Left colon (tissue), 2 donors: ENCODE results near the gene PCDHB8. TPM values are rescaled to one million over a fixed set of nuclear protein-coding genes. Genes with fewer than 3 reads are reported as not detected.
"Not testable (repeated sequence)": the region's sequence is repeated elsewhere in the genome, so short reads cannot be mapped to it uniquely, and the experiment has no call there.

Experiments
- ATAC-seq: fragments of 200-7000 bp; cut with Tn5 transposase; one replicate; pipeline ENCODE4 v1.9.1; 2020; ENCODE audit warnings: mild to moderate bottlenecking, moderate library complexity
- DNase-seq, 2 donors: peaks; one replicate each; pipeline ENCODE4 v3.0.0-alpha.2; 2020
- intact Hi-C, 2 donors: fragments of 100-400 bp; cut with DNase I in 1 of 2; cut with micrococcal nuclease in 1 of 2; formaldehyde crosslinking; loops; one replicate each; pipeline versions ENCODE4 v1.11.2 to v1.14.0; 2022; cut with DNase I, micrococcal nuclease
- total RNA-seq, 2 donors: library from RNA; stranded (reverse); fragmentation: NEBNext Ultra II Directional; extraction: Animal tissue kit (Norgen Biotek cat#: 25700); gene quantifications; one replicate each; pipeline ENCODE4 v1.2.1, GENCODE V29; 2021
- donor health status: DM: no; HTN: no; CAD: no.
- donor health status: DM: yes; HTN: yes; CAD: no.

The PCDHB8 gene
- total RNA-seq, 2 donors from 2014 or later, result 0.59 to 0.67 TPM

DNA sequence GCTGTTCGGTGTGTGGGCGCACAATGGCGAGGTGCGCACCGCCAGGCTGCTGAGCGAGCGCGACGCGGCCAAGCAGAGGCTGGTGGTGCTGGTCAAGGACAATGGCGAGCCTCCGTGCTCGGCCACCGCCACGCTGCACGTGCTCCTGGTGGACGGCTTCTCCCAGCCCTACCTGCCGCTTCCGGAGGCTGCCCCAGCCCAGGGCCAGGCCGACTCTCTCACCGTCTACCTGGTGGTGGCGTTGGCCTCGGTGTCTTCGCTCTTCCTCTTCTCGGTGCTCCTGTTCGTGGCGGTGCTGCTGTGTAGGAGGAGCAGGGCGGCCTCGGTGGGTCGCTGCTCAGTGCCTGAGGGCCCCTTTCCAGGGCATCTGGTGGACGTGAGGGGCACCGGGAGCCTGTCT is 2.3 kb downstream of the PCDHB8 start:
- intact Hi-C loops, ATAC-seq, DNase-seq: not testable (repeated sequence)

DNA sequence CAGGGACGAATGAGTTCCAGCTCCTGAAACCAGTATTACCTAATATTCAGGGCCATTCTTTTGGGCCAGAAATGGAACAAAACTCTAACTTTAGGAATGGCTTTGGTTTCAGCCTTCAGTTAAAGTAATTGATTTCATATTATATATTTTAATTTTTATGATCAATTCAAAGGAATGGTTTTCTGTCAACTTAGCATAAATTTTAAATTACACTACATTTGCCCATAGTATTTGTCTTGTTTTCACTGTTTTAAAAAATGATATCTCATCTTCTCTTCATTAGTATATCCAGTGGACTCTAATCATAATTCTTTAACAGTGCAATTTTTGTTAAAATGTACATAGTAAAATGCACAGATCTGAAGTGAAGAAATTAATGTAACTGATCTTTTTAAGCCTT is 2.7 kb downstream of the PCDHB8 start:
- ATAC-seq (no peak), DNase-seq (no peak)
- intact Hi-C loops, result no loop called here

DNA sequence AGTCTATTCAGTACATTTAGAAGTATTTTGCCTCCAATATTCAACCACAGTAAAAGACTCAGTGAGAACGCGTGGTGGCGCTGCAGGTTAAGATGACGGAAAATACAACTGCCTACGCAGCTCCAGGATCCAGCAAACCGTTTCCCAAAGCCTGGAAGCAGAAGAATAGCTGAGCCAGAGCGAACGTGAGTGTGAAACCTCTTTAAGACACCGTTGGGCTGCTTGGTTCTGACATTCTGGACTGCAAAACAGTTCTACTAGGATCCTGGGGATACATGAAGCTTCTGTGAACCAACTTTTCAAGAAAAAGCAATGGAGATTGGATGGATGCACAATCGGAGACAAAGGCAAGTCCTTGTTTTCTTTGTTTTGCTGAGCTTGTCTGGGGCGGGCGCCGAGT is 4.7 kb downstream of the PCDHB8 start, which contains the start of gene PCDHB16:
Gene PCDHB16, plus strand, starts transcription at position 140 of the 400 bp plus-strand sequence. Its CDS starts 173 bp downstream, at position 313.
- DNase-seq, result no peak
- intact Hi-C loops, result no loop called here
- no peak for ATAC-seq

DNA sequence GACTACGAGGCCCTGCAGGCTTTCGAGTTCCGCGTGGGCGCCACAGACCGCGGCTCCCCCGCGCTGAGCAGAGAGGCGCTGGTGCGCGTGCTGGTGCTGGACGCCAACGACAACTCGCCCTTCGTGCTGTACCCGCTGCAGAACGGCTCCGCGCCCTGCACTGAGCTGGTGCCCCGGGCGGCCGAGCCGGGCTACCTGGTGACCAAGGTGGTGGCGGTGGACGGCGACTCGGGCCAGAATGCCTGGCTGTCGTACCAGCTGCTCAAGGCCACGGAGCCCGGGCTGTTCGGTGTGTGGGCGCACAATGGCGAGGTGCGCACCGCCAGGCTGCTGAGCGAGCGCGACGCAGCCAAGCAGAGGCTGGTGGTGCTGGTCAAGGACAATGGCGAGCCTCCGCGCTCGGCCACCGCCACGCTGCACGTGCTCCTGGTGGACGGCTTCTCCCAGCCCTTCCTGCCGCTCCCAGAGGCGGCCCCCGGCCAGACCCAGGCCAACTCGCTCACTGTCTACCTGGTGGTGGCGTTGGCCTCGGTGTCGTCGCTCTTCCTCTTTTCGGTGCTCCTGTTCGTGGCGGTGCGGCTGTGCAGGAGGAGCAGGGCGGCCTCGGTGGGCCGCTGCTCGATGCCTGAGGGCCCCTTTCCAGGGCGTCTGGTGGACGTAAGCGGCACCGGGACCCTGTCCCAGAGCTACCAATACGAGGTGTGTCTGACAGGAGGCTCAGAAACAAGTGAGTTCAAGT is 6.7 kb downstream of the PCDHB8 start:
- DNase-seq, ATAC-seq, intact Hi-C loops: not testable (repeated sequence)

DNA sequence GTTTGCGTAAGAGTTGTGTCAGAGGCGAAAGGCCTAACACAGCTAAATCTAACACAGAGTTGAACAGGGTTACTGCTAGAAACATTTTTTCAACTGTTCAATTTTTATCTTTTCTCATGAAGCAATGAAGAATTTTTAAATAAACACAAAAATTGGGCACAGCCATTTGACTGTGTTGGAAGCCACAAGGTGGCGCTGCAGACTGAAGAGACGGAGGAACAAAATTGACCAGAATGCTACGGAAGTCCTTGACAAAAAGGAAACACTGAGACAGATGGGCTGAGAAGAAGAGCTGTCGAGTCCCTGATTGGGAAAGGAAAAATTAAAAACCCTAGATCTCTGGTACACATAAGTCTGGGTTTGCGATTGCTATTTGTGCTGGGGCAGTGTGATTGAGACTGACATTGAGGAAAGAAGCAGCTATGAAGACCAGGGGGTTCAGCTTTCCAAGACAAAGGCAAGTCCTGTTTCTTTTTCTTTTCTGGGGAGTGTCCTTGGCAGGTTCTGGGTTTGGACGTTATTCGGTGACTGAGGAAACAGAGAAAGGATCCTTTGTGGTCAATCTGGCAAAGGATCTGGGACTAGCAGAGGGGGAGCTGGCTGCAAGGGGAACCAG is 9.4 kb downstream of the PCDHB8 start, which contains the start of gene PCDHB9:
Gene PCDHB9, plus strand, starts transcription at position 265 of the 616 bp plus-strand sequence. Its CDS starts 158 bp downstream, at position 423.
- ATAC-seq (no peak), DNase-seq (peak in 1 of 2 donors; percentile 16)
- intact Hi-C loops, result no loop called here

DNA sequence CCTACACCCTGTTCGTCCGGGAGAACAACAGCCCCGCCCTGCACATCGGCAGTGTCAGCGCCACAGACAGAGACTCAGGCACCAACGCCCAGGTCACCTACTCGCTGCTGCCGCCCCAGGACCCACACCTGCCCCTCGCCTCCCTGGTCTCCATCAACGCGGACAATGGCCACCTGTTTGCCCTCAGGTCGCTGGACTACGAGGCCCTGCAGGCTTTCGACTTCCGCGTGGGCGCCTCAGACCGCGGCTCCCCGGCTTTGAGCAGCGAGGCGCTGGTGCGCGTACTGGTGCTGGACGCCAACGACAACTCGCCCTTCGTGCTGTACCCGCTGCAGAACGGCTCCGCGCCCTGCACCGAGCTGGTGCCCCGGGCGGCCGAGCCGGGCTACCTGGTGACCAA is 11.1 kb downstream of the PCDHB8 start:
- intact Hi-C loops, ATAC-seq, DNase-seq: not testable (repeated sequence)

DNA sequence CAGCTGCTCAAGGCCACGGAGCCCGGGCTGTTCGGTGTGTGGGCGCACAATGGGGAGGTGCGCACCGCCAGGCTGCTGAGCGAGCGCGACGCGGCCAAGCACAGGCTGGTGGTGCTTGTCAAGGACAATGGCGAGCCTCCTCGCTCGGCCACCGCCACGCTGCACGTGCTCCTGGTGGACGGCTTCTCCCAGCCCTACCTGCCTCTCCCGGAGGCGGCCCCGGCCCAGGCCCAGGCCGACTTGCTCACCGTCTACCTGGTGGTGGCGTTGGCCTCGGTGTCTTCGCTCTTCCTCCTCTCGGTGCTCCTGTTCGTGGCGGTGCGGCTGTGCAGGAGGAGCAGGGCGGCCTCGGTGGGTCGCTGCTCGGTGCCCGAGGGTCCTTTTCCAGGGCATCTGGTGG is 11.5 kb downstream of the PCDHB8 start:
- not testable (repeated sequence) for ATAC-seq

DNA sequence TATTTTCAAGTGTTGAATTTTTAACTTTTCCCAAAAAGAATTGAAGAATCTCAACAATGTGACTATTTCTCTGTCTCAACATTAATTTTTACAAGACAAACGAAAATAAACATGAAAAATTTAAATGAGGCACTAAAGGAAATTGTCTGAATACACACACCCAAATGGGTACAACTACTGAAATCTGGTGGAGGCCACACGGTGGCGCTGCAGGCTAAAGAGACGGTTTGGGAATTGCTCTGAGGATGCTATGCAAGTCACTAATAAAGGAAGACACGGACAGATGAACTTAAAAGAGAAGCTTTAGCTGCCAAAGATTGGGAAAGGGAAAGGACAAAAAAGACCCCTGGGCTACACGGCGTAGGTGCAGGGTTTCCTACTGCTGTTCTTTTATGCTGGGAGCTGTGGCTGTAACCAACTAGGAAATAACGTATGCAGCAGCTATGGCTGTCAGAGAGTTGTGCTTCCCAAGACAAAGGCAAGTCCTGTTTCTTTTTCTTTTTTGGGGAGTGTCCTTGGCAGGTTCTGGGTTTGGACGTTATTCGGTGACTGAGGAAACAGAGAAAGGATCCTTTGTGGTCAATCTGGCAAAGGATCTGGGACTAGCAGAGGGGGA is 14.6 kb downstream of the PCDHB8 start, which contains the start of gene PCDHB10:
Gene PCDHB10, plus strand, starts transcription at position 244 of the 616 bp plus-strand sequence. Its CDS starts 200 bp downstream, at position 444.
- DNase-seq (peak in 1 of 2 donors; percentile 22), ATAC-seq (no peak)
- intact Hi-C loops, result no loop called here

More for the DNA sequence above, 11.5 kb downstream of the PCDHB8 start:
- DNase-seq, intact Hi-C loops: not testable (repeated sequence)

DNA sequence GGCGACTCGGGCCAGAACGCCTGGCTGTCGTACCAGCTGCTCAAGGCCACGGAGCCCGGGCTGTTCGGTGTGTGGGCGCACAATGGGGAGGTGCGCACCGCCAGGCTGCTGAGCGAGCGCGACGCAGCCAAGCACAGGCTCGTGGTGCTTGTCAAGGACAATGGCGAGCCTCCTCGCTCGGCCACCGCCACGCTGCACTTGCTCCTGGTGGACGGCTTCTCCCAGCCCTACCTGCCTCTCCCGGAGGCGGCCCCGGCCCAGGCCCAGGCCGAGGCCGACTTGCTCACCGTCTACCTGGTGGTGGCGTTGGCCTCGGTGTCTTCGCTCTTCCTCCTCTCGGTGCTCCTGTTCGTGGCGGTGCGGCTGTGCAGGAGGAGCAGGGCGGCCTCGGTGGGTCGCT is 16.7 kb downstream of the PCDHB8 start:
- intact Hi-C loops, ATAC-seq, DNase-seq: not testable (repeated sequence)

DNA sequence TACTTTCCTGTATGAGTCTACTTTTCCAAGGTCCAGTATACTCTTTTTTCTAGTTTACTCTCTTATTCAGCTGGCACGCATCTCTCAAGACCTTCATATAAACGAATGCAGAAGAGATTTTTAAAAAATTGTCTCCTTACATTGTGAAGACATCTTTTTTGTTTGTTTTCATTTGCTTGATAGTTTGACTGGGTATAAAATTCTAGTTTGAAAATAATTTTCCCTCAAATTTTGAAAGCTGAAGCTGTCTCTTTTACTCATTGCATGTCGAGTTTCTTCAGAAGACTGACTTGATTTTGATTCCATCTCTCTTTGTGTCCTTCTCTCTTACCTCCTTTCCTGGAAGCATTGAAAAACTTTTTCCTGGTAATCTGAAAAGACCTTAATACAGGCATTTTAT is 18.8 kb downstream of the PCDHB8 start:
- intact Hi-C loops, result no loop called here
- DNase-seq, result no peak
- no peak for ATAC-seq

DNA sequence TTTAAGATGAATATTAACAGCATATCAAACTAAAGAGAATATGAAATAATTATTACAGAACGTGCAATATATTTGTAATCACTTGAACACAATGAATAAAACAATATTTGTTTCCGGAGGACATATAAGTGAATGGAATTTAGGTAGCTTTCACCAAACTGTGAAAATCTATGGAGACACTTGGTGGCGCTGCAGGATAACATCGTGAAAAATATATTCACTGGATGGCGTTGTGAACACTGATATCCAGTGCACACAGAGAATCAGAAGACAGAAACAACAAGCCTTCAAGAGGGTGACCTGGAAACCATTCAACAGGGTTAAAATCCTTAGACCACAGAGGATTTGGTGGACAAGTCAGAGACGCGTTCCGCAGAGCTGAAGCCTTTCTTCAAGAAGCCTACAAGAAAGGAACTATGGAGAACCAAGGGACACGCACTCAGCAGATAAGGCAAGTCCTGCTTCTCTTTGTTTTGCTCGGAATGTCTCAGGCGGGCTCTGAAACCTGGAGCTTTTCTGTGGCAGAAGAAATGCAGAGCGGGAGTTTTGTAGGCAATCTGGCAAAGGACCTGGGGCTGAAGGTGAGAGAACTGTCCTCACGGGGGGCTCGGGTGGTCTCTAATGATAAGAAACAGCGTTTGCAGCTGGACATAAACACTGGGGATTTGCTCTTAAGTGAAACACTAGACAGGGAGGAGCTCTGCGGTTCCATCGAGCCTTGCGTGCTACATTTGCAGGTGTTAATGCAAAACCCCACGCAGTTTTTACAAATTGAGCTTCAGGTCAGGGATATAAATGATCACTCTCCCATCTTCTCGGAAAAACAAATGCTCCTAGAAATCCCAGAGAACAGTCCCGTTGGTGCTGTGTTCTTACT is 22.0 kb downstream of the PCDHB8 start, which contains the start of gene PCDHB11:
Gene PCDHB11, plus strand, starts transcription at position 269 of the 877 bp plus-strand sequence. Its CDS starts 148 bp downstream, at position 417.
- intact Hi-C loops, result no loop called here
- ATAC-seq (no peak), DNase-seq (no peak)

DNA sequence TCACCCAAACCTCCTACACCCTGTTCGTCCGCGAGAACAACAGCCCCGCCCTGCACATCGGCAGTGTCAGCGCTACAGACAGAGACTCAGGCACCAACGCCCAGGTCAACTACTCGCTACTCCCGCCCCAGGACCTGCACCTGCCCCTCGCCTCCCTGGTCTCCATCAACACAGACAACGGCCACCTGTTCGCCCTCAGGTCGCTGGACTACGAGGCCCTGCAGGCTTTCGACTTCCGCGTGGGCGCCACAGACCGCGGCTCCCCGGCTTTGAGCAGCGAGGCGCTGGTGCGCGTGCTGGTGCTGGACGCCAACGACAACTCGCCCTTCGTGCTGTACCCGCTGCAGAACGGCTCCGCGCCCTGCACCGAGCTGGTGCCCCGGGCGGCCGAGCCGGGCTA is 23.5 kb downstream of the PCDHB8 start:
- ATAC-seq, DNase-seq, intact Hi-C loops: not testable (repeated sequence)

DNA sequence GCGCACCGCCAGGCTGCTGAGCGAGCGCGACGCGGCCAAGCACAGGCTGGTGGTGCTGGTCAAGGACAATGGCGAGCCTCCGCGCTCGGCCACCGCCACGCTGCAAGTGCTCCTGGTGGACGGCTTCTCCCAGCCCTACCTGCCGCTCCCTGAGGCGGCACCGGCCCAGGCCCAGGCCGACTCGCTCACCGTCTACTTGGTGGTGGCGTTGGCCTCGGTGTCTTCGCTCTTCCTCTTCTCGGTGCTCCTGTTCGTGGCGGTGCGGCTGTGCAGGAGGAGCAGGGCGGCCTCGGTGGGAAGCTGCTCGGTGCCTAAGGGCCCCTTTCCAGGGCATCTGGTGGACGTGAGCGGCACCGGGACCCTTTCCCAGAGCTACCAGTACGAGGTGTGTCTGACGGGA is 24.1 kb downstream of the PCDHB8 start:
- ATAC-seq, intact Hi-C loops, DNase-seq: not testable (repeated sequence)

DNA sequence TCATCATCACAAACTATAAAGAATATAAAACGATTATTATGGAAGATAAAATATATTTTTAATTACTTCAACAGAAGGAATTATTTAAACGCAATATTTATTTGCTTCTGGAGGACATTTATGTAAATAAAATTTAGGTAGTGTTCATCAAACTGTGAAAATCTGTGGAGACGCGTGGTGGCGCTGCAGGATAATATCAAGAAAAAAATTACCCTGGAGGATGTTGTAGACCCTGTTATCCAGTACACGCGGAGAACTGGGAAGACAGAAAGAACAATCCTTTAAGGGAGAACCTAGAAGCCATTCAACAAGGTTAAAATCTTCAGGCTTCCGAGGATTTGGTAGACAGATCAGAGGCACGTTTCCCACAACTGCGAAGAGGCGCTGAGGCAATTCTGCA is 30.9 kb downstream of the PCDHB8 start, which contains the start of gene PCDHB12:
Gene PCDHB12, plus strand, starts transcription at position 242 of the 400 bp plus-strand sequence. CDS start 189 bp downstream, outside the sequence.
- intact Hi-C loops, result no loop called here
- no peak for DNase-seq
- ATAC-seq, result no peak

DNA sequence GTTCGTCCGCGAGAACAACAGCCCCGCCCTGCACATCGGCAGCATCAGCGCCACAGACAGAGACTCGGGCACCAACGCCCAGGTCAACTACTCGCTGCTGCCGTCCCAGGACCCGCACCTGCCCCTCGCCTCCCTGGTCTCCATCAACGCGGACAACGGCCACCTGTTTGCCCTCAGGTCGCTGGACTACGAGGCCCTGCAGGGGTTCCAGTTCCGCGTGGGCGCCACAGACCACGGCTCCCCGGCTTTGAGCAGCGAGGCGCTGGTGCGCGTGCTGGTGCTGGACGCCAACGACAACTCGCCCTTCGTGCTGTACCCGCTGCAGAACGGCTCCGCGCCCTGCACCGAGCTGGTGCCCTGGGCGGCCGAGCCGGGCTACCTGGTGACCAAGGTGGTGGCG is 32.7 kb downstream of the PCDHB8 start:
- intact Hi-C loops, ATAC-seq, DNase-seq: not testable (repeated sequence)

DNA sequence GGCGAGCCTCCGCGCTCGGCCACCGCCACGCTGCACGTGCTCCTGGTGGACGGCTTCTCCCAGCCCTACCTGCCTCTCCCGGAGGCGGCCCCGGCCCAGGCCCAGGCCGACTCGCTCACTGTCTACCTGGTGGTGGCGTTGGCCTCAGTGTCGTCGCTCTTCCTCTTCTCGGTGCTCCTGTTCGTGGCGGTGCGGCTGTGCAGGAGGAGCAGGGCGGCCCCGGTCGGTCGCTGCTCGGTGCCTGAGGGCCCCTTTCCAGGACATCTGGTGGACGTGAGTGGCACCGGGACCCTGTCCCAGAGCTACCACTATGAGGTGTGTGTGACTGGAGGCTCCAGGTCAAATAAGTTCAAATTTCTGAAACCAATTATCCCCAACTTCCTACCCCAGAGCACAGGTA is 33.3 kb downstream of the PCDHB8 start:
- DNase-seq, ATAC-seq, intact Hi-C loops: not testable (repeated sequence)

DNA sequence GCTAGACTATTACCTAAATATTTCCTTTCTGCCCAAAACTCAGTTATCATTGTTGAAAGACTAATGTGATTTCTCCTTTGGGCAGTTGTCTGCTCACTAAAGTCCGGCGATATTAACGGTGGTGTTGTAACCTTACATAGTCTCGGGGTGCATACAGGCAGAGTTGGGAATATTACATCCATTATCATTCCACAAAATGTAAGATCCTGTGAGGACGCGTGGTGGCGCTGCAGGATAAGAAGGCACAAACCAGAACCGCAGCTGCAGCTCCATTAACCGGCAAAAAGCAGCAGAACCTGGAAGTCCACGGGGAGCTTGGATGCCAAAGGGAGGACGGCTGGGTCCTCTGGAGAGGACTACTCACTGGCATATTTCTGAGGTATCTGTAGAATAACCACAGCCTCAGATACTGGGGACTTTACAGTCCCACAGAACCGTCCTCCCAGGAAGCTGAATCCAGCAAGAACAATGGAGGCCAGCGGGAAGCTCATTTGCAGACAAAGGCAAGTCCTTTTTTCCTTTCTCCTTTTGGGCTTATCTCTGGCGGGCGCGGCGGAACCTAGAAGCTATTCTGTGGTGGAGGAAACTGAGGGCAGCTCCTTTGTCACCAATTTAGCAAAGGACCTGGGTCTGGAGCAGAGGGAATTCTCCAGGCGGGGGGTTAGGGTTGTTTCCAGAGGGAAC is 36.2 kb downstream of the PCDHB8 start, which contains the start of gene PCDHB13:
Gene PCDHB13, plus strand, starts transcription at position 264 of the 684 bp plus-strand sequence. Its CDS starts 205 bp downstream, at position 469.
- ATAC-seq (peak; percentile 49), DNase-seq (peak in 1 of 2 donors; percentile 45)
- intact Hi-C loops, result not testable (repeated sequence)
